ENCODE data around the gene KRT23.

DNA sequence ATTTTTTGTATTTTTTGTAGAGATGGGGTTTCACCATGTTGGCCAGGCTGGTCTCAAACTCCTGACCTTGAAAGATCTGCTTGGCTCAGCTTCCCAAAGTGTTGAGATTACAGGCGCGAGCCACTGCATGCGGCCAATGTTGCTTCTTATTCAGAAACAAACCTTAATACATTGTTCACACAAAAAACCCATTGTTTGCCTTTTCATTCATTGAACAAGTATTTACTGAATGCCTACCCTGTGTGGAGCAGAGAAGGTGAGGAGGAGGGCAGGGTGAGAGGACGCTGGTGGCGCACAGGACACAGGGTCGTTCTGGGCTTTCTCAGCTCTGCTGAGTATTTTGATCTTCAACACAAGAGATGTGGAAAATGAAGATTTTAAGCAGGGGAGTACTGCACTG lies 8.0 kb upstream of the KRT23 start:
- no peak for TF ChIP-seq POLR2A (IDR thresholded peaks at IDR 0.05; ENCODE audit: extremely low read depth, insufficient read length)
- no peak for TF ChIP-seq CTCF (IDR thresholded peaks at IDR 0.05; ENCODE audit: low read depth, low read length)
- no peak for TF ChIP-seq MYC (IDR thresholded peaks at IDR 0.05; ENCODE audit: low read depth, low read length)
